Adipocyte (in vitro differentiated cells): Measurements from ENCODE around the gene RNF144A.
A peak's percentile ranks its signal among the peaks of the same experiment; 100 is the strongest.

Experiments used
- DNase-seq: peaks from one replicate; pipeline ENCODE4 v3.0.0-alpha.2; 2015; ENCODE audit warnings: low read depth
- H3K27me3 ChIP-seq: replicated peaks from 2 replicates; pipeline ENCODE4 v1.7.0; 2013; ENCODE audit warnings: mild to moderate bottlenecking, low read length, moderate library complexity; ENCODE audit not compliant: control insufficient read depth, insufficient read depth
- H3K36me3 ChIP-seq: 2 replicates; pipeline ENCODE4 v1.7.0; 2013; ENCODE audit warnings: low read length, mild to moderate bottlenecking, moderate library complexity; ENCODE audit not compliant: control insufficient read depth, insufficient read depth, severe bottlenecking
- H3K4me1 ChIP-seq: 2 replicates; pipeline ENCODE4 v1.7.0; 2013; ENCODE audit warnings: mild to moderate bottlenecking, low read length, moderate library complexity; ENCODE audit not compliant: control insufficient read depth, insufficient read depth
- H3K4me3 ChIP-seq: 2 replicates; pipeline ENCODE4 v1.7.0; 2013; ENCODE audit warnings: mild to moderate bottlenecking, low read length, moderate library complexity
- H3K9ac ChIP-seq: 2 replicates; pipeline ENCODE4 v1.7.0; 2013; ENCODE audit warnings: mild to moderate bottlenecking, low read length, moderate library complexity
- H3K9me3 ChIP-seq: 2 replicates; pipeline ENCODE4 v1.7.0; 2013; ENCODE audit warnings: mild to moderate bottlenecking, low read length, moderate library complexity; ENCODE audit not compliant: control insufficient read depth

The RNF144A gene

DNA sequence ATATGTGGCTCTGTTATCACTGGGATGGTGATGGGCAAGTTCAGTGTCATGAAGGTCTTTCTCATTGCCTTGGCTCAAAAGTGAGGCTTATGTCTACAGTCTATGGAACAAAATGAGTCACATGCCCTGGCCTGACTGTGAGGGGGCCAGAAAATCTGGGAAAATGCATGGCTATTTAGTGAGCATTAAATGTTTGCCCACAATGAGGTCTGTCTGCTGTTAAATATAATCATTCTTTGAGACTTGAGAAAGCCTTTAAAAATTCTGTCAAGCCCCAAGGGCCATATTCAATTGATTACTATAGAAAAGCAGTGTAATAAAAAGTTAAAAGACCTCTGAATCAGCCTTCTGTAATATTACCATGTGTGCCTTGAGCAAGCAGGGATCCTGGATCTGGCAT, 5.5 kb upstream of the RNF144A start:
- Histone ChIP-seq H3K27me3 (no peaks in the 10 kb centered on the region), H3K9me3 (no peaks in the 10 kb centered on the region), H3K4me3 (no peak overlapping the region), H3K36me3 (no peaks in the 10 kb centered on the region), H3K4me1 (no peaks in the 10 kb centered on the region), H3K9ac (no peak overlapping the region)
- no peak for DNase-seq

DNA sequence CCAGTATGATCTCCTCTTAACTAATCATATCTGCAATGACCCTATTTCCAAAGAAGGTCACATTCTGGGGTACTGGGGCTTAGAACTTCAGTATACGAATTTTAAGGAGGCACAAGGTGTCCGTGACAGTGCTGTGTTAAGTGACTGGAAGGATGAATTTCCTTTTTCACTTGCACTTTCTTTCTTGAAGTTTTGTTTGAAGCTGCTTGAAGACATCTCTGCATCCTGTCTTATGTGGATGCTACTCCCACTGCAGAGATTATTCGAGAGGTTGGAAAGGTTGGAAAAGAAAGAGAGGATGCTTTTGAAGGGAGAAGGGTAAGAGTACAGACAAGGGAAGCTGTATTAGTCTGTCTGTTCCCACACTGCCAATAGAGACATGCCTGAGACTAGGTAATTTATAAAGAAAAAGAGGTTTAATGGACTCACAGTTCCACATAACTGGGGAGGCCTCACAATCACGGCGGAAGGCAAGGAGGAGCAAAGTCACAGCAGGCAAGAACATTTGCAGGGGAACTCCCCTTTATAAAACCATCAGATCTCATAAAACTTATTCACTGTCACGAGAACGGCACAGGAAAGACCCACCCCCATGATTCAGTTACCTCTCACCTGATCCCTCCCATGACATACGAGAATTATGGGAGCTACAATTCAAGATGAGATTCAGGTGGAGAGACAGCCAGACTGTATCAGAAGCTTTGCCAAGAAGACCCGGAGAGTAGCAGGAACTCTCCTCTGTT, 3.6 kb upstream of the RNF144A start:
- H3K4me1 ChIP-seq, result no peaks in the 10 kb centered on the region
- DNase-seq, result no peak
- H3K9ac ChIP-seq, result no peak overlapping the region
- no peak overlapping the region for H3K4me3 ChIP-seq
- no peaks in the 10 kb centered on the region for H3K9me3 ChIP-seq
- no peaks in the 10 kb centered on the region for H3K36me3 ChIP-seq
- no peaks in the 10 kb centered on the region for H3K27me3 ChIP-seq

GRCh38 chr2:6914828-6915227, 2.4 kb upstream of the RNF144A start:
- Histone ChIP-seq H3K9me3 (no peaks in the 10 kb centered on the region), H3K36me3 (no peaks in the 10 kb centered on the region), H3K9ac (no peak overlapping the region), H3K27me3 (no peaks in the 10 kb centered on the region), H3K4me1 (no peaks in the 10 kb centered on the region), H3K4me3 (no peak overlapping the region)
- DNase-seq, result no peak

- no peaks in the 10 kb centered on the region for H3K36me3 ChIP-seq
- H3K9ac ChIP-seq, result no peak overlapping the region
- H3K27me3 ChIP-seq, result no peaks in the 10 kb centered on the region
- H3K4me3 ChIP-seq, result no peak overlapping the region
- no peaks in the 10 kb centered on the region for H3K4me1 ChIP-seq
- DNase-seq, result no peak
- H3K9me3 ChIP-seq, result no peaks in the 10 kb centered on the region
These were observed 1.8 kb upstream of the RNF144A start for GRCh38 chr2:6915399-6915798.

GRCh38 chr2:6916224-6916623, 988 bp upstream of the RNF144A start:
- H3K4me1 ChIP-seq, result no peaks in the 10 kb centered on the region
- H3K36me3 ChIP-seq, result no peaks in the 10 kb centered on the region
- DNase-seq, result no peak
- no peaks in the 10 kb centered on the region for H3K9me3 ChIP-seq
- H3K27me3 ChIP-seq, result no peaks in the 10 kb centered on the region
- no peak overlapping the region for H3K9ac ChIP-seq
- H3K4me3 ChIP-seq, result no peak overlapping the region

- Histone ChIP-seq H3K9me3 (no peaks in the 10 kb centered on the region), H3K4me1 (no peaks in the 10 kb centered on the region), H3K4me3 (no peak overlapping the region), H3K27me3 (no peaks in the 10 kb centered on the region), H3K9ac (peak overlapping the region; percentile 66), H3K36me3 (no peaks in the 10 kb centered on the region)
- no peak for DNase-seq
These were observed 509 bp upstream of the RNF144A start for GRCh38 chr2:6916736-6917070.

GRCh38 chr2:6917761-6918421, 679 bp downstream of the RNF144A start:
- H3K9ac ChIP-seq, result peak overlapping the region; percentile 72
- H3K9me3 ChIP-seq, result no peaks in the 10 kb centered on the region
- no peaks in the 10 kb centered on the region for H3K27me3 ChIP-seq
- H3K36me3 ChIP-seq, result no peaks in the 10 kb centered on the region
- H3K4me3 ChIP-seq, result peak overlapping the region; percentile 81
- DNase-seq, result peak; percentile 35
- H3K4me1 ChIP-seq, result no peaks in the 10 kb centered on the region

DNA sequence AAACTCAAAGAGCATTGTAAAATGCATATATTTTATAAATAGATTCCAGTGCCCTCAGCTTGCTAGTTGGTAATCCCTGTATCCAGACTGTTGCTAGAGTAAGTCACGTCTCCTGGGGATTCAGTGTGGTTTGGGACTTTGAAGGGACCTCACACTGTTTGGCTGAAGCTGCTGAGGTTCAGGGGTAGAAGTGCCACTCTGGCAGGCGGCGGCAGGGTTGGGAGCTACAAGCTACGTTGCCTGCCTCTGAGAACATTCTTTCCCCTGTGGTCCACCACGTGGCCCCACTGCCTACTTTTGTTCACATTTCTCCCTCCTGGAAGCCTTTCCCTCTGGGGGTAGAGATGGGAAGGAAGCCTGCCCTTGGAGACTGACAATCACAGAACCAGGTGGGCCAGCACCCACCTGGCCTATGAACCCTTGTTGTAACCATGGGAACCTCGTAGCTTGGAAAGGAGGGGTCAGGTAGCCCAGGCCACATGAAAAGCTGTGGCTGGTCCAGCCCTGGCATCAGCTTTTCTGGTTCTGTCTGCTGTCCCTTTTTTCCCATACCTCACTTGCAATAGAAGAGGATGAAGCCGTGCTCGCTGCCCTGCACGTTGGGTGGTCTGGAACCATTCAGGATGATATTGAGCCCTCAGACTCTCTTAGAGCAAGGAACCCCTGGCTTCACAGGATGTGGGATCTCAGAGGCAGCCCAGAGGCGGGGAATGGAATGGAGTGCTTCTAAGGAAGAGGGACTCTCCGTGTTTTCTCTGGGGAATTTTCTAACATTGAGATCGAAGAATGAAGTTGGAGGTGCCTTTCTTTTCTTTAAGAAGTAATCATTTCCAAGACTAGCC, 2.9 kb downstream of the RNF144A start:
- no peaks in the 10 kb centered on the region for H3K27me3 ChIP-seq
- H3K9me3 ChIP-seq, result no peaks in the 10 kb centered on the region
- H3K4me3 ChIP-seq, result no peak overlapping the region
- no peak for DNase-seq
- H3K9ac ChIP-seq, result no peak overlapping the region
- no peaks in the 10 kb centered on the region for H3K36me3 ChIP-seq
- H3K4me1 ChIP-seq, result no peaks in the 10 kb centered on the region

GRCh38 chr2:6920743-6921064, 3.5 kb downstream of the RNF144A start:
- H3K9ac ChIP-seq, result no peak overlapping the region
- H3K27me3 ChIP-seq, result no peaks in the 10 kb centered on the region

GRCh38 chr2:6921321-6921922, 4.2 kb downstream of the RNF144A start:
- no peaks in the 10 kb centered on the region for H3K36me3 ChIP-seq

More at GRCh38 chr2:6920743-6921064, 3.5 kb downstream of the RNF144A start:
- Histone ChIP-seq H3K9me3 (no peaks in the 10 kb centered on the region), H3K36me3 (no peaks in the 10 kb centered on the region), H3K4me1 (no peaks in the 10 kb centered on the region), H3K4me3 (no peak overlapping the region)
- no peak for DNase-seq

GRCh38 chr2:6922201-6922656, 5.0 kb downstream of the RNF144A start:
- Histone ChIP-seq H3K27me3 (no peaks in the 10 kb centered on the region), H3K4me3 (no peak overlapping the region), H3K9ac (no peak overlapping the region), H3K4me1 (peaks cover 6% of the 10 kb centered on the region), H3K36me3 (no peaks in the 10 kb centered on the region), H3K9me3 (no peaks in the 10 kb centered on the region)
- no peak for DNase-seq

More at GRCh38 chr2:6921321-6921922, 4.2 kb downstream of the RNF144A start:
- Histone ChIP-seq H3K9ac (no peak overlapping the region), H3K4me1 (no peaks in the 10 kb centered on the region), H3K4me3 (no peak overlapping the region), H3K27me3 (no peaks in the 10 kb centered on the region), H3K9me3 (no peaks in the 10 kb centered on the region)
- no peak for DNase-seq
